ENCODE measurements around the gene SLC9A6. TPM values are rescaled to one million over a fixed set of nuclear protein-coding genes. Genes with fewer than 3 reads are reported as not detected.

Gene SLC9A6
- total and polyA plus RNA-seq, 9 of the 15 experiments (the other 6 are each of a cell fraction or from before 2014, with no cell fraction given), result 3.7 to 13.9 (median 9.9) TPM

- Histone ChIP-seq H3K36me3 (ENCODE audit: control insufficient read depth, insufficient read depth, low read length) (no peaks in the 10 kb centered on the region), H3K9me3 (replicated peaks; ENCODE audit: control insufficient read depth, insufficient read depth, low read depth, low read length) (no peaks in the 10 kb centered on the region), H3K27ac (ENCODE audit: extremely low read depth, low read depth, low read length) (no peak overlapping the region), H3K4me2 (ENCODE audit: insufficient read depth, low read length) (no peak overlapping the region), H2AFZ (ENCODE audit: low read depth, low read length) (no peak overlapping the region), H4K20me1 (replicated peaks; ENCODE audit: control insufficient read depth, insufficient read depth, low read length) (no peaks in the 10 kb centered on the region), H3K27me3 (ENCODE audit: control insufficient read depth in 2 of 2, insufficient read depth in 2 of 2, low read length in 2 of 2) (no peaks in the 10 kb centered on the region), H3K4me3 (no peak overlapping the region), H3K9ac (ENCODE audit: insufficient read depth in 1 of 2, low read depth in 2 of 2, low read length in 2 of 2) (no peak overlapping the region), H3K9me1 (ENCODE audit: control insufficient read depth, insufficient read depth, low read length) (no peaks in the 10 kb centered on the region), H3K4me1 (replicated peaks in 1 of 2; ENCODE audit: control insufficient read depth in 2 of 2, insufficient read depth in 2 of 2, low read length in 2 of 2) (peaks cover 7 to 16% of the 10 kb centered on the region in 2 experiments; a peak in 3 of 5 replicates), H3K79me2 (ENCODE audit: control insufficient read depth, insufficient read depth, low read length) (peaks cover 33% of the 10 kb centered on the region)
- FAIRE-seq (no peak), ATAC-seq (no peak), DNase-seq (ENCODE audit: extremely low read depth in 1 of 4, low spot score in 3 of 4) (no peak)
- no peak for TF ChIP-seq ZNF121 (CRISPR knock-in tag; conservative IDR thresholded peaks at IDR 0.05)
- TF ChIP-seq, protein P1, sequence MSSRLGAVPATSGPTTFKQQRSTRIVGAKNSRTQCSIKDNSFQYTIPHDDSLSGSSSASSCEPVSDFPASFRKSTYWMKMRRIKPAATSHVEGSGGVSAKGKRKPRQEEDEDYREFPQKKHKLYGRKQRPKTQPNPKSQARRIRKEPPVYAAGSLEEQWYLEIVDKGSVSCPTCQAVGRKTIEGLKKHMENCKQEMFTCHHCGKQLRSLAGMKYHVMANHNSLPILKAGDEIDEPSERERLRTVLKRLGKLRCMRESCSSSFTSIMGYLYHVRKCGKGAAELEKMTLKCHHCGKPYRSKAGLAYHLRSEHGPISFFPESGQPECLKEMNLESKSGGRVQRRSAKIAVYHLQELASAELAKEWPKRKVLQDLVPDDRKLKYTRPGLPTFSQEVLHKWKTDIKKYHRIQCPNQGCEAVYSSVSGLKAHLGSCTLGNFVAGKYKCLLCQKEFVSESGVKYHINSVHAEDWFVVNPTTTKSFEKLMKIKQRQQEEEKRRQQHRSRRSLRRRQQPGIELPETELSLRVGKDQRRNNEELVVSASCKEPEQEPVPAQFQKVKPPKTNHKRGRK (tag; IDR thresholded peaks at IDR 0.05), result peak; percentile 72
- in situ Hi-C loops (cut with MboI), result no loop called here
- CTCF ChIA-PET (ENCODE audit: low intra/inter-chr PET ratio), result no interaction called here
- no TSS peak for BruUV-seq (replicated peaks)
- POLR2A ChIA-PET, result no interaction called here
- intact Hi-C loops (cut with micrococcal nuclease), result no loop called here
- WGBS (ENCODE audit: insufficient coverage, low coverage, missing lambda C conversion rate), result 93% methylated on average over 3 of the region's 4 CpGs
These were observed 3.0 kb downstream of the SLC9A6 start for GRCh38 chrX:135988245-135988644.

DNA sequence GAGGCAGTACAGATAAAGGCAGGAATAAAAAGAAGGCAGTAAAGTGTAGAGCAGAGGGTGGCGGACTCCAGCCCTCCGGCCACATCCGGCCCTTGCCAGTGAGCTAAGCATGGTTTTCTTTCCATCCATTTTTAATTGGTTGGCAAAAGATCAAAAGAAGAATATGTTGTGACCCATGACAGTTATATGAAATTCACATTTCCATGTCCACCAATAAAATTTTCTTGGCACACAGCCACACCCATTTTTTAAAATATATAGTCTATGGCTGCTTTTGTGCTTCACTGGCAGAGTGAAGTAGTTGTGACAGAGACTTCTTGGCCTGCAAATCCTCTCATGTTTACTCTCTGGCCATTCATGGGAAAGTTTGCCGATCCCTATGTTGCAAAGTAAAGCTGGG lies 29.8 kb downstream of the SLC9A6 start:
- 100% methylated on average over 1 of the region's 4 CpGs for WGBS (ENCODE audit: insufficient coverage, low coverage, missing lambda C conversion rate)

More for the DNA sequence above, 29.8 kb downstream of the SLC9A6 start:
- CTCF ChIA-PET (ENCODE audit: low intra/inter-chr PET ratio), result no interaction called here
- Histone ChIP-seq H3K79me2 (ENCODE audit: control insufficient read depth, insufficient read depth, low read length) (no peaks in the 10 kb centered on the region), H3K9me3 (replicated peaks; ENCODE audit: control insufficient read depth, insufficient read depth, low read depth, low read length) (no peaks in the 10 kb centered on the region), H3K36me3 (ENCODE audit: control insufficient read depth, insufficient read depth, low read length) (peaks cover 29% of the 10 kb centered on the region; the same call in 1 of the 3 replicates), H4K20me1 (replicated peaks; ENCODE audit: control insufficient read depth, insufficient read depth, low read length) (no peaks in the 10 kb centered on the region), H3K9me1 (ENCODE audit: control insufficient read depth, insufficient read depth, low read length) (no peaks in the 10 kb centered on the region), H3K27ac (ENCODE audit: extremely low read depth, low read depth, low read length) (no peak overlapping the region), H3K4me3 (no peak overlapping the region), H3K4me1 (replicated peaks in 1 of 2; ENCODE audit: control insufficient read depth in 2 of 2, insufficient read depth in 2 of 2, low read length in 2 of 2) (no peaks in the 10 kb centered on the region), H3K4me2 (ENCODE audit: insufficient read depth, low read length) (no peak overlapping the region), H3K9ac (ENCODE audit: insufficient read depth in 1 of 2, low read depth in 2 of 2, low read length in 2 of 2) (no peak overlapping the region), H3K27me3 (ENCODE audit: control insufficient read depth in 2 of 2, insufficient read depth in 2 of 2, low read length in 2 of 2) (no peaks in the 10 kb centered on the region), H2AFZ (ENCODE audit: low read depth, low read length) (no peak overlapping the region)
- no peak for ATAC-seq
- POLR2A ChIA-PET, result no interaction called here
- FAIRE-seq, result no peak
- no peak for DNase-seq (ENCODE audit: extremely low read depth in 1 of 4, low spot score in 3 of 4)
- intact Hi-C loops (cut with micrococcal nuclease) (no loop called here), in situ Hi-C loops (cut with MboI) (no loop called here)
- no peak for TF ChIP-seq ZNF41 (CRISPR knock-in tag; conservative IDR thresholded peaks at IDR 0.05)
- TF ChIP-seq, protein P1 (tag; IDR thresholded peaks at IDR 0.05), result no peak
- TF ChIP-seq ZNF561 (CRISPR knock-in tag; conservative IDR thresholded peaks at IDR 0.05), result no peak
- no TSS peak for BruUV-seq (replicated peaks)

All from K562 (cell line).